Measurements from ENCODE around the gene RTN4R. TPM values are rescaled to one million over a fixed set of nuclear protein-coding genes. Genes with fewer than 3 reads are reported as not detected.

RTN4R gene
- total and polyA plus RNA-seq, 2 of the 13 experiments (the other 11 are each of a cell fraction or from before 2014, with no cell fraction given): 0.22 to 0.77 TPM

DNA sequence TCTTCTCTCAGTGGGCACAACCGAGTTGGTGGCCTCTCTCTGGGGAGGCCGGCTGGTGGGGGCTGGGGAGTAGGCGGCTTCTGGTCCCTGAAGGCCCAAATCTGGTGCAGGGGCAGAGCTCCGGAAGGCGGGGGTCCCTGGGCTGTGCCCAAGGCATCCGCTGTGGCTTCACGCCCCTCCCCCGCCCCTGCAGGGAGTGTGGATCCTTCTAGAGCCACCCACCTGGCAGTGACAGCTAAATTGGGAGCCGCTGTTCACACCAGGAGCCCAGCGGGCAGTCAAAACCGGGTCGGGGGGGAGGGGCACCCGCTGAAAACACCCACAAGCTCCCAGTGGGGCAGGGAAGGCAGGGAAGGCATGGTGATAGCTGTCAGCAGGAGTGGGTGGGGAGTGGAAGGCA is 4.6 kb upstream of the RTN4R start:
- ChIA-PET CTCF (ENCODE audit: low intra/inter-chr PET ratio, low total read pairs) (no interaction called here), POLR2A (no interaction called here)
- BruUV-seq (replicated peaks): no TSS peak
- H4K20me1 ChIP-seq (ENCODE audit: insufficient read depth, low read length): no peaks in the 10 kb centered on the region
- intact Hi-C loops (cut with micrococcal nuclease; ENCODE audit: unreplicated experiment) (no loop called here), in situ Hi-C loops (cut with HindIII; ENCODE audit: extremely low pct_ligation_motif_present, low pct_unique_long_range_greater_than_20kb) (no loop called here)
- no CpG with 5 or more reads among the region's 13 CpGs for WGBS (ENCODE audit: low lambda C conversion rate)
- H3K36me3 ChIP-seq (replicated peaks in 1 of 2; ENCODE audit: control insufficient read depth in 1 of 2, insufficient read depth in 2 of 2, low read length in 2 of 2): no peaks in the 10 kb centered on the region
- ATAC-seq (no peak), FAIRE-seq (no peak), DNase-seq (ENCODE audit: low spot score) (no peak)
- no peak overlapping the region for H3K4me3 ChIP-seq (replicated peaks in 1 of 3; ENCODE audit: insufficient read depth in 1 of 3, low read depth in 2 of 3, low read length in 3 of 3)
- TF ChIP-seq, protein P1, sequence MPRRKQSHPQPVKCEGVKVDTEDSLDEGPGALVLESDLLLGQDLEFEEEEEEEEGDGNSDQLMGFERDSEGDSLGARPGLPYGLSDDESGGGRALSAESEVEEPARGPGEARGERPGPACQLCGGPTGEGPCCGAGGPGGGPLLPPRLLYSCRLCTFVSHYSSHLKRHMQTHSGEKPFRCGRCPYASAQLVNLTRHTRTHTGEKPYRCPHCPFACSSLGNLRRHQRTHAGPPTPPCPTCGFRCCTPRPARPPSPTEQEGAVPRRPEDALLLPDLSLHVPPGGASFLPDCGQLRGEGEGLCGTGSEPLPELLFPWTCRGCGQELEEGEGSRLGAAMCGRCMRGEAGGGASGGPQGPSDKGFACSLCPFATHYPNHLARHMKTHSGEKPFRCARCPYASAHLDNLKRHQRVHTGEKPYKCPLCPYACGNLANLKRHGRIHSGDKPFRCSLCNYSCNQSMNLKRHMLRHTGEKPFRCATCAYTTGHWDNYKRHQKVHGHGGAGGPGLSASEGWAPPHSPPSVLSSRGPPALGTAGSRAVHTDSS (CRISPR knock-in tag; conservative IDR thresholded peaks at IDR 0.05): no peak
- TF ChIP-seq GZF1 (CRISPR knock-in tag; IDR thresholded peaks at IDR 0.05): no peak
- TF ChIP-seq KDM2A (CRISPR knock-in tag; IDR thresholded peaks at IDR 0.05; ENCODE audit: borderline replicate concordance, low read depth): no peak
- TF ChIP-seq RAD21 (CRISPR knock-in tag; IDR thresholded peaks at IDR 0.05): no peak
- TF ChIP-seq, protein P2, sequence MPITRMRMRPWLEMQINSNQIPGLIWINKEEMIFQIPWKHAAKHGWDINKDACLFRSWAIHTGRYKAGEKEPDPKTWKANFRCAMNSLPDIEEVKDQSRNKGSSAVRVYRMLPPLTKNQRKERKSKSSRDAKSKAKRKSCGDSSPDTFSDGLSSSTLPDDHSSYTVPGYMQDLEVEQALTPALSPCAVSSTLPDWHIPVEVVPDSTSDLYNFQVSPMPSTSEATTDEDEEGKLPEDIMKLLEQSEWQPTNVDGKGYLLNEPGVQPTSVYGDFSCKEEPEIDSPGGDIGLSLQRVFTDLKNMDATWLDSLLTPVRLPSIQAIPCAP (CRISPR knock-in tag; IDR thresholded peaks at IDR 0.05; ENCODE audit: low read depth): no peak
- no peak for TF ChIP-seq CAMTA2 (CRISPR knock-in tag; IDR thresholded peaks at IDR 0.05; ENCODE audit: borderline replicate concordance)
- no peak for TF ChIP-seq ZFP1 (CRISPR knock-in tag; IDR thresholded peaks at IDR 0.05)
- TF ChIP-seq, protein P3, sequence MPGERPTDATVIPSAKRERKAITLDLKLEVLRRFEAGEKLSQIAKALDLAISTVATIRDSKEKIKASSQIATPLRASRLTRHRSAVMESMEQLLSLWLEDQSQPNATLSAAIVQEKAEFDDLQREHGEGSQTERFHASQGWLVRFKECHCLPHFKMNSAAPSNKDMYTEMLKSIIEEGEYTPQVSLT (CRISPR knock-in tag; IDR thresholded peaks at IDR 0.05; ENCODE audit: borderline replicate concordance, low read depth): no peak
- TF ChIP-seq, protein P4, sequence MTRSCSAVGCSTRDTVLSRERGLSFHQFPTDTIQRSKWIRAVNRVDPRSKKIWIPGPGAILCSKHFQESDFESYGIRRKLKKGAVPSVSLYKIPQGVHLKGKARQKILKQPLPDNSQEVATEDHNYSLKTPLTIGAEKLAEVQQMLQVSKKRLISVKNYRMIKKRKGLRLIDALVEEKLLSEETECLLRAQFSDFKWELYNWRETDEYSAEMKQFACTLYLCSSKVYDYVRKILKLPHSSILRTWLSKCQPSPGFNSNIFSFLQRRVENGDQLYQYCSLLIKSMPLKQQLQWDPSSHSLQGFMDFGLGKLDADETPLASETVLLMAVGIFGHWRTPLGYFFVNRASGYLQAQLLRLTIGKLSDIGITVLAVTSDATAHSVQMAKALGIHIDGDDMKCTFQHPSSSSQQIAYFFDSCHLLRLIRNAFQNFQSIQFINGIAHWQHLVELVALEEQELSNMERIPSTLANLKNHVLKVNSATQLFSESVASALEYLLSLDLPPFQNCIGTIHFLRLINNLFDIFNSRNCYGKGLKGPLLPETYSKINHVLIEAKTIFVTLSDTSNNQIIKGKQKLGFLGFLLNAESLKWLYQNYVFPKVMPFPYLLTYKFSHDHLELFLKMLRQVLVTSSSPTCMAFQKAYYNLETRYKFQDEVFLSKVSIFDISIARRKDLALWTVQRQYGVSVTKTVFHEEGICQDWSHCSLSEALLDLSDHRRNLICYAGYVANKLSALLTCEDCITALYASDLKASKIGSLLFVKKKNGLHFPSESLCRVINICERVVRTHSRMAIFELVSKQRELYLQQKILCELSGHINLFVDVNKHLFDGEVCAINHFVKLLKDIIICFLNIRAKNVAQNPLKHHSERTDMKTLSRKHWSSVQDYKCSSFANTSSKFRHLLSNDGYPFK (CRISPR knock-in tag; IDR thresholded peaks at IDR 0.05; ENCODE audit: borderline replicate concordance): no peak
- no peak for TF ChIP-seq ZNF577 (CRISPR knock-in tag; IDR thresholded peaks at IDR 0.05; ENCODE audit: borderline replicate concordance, low read depth)
- TF ChIP-seq, protein P5, sequence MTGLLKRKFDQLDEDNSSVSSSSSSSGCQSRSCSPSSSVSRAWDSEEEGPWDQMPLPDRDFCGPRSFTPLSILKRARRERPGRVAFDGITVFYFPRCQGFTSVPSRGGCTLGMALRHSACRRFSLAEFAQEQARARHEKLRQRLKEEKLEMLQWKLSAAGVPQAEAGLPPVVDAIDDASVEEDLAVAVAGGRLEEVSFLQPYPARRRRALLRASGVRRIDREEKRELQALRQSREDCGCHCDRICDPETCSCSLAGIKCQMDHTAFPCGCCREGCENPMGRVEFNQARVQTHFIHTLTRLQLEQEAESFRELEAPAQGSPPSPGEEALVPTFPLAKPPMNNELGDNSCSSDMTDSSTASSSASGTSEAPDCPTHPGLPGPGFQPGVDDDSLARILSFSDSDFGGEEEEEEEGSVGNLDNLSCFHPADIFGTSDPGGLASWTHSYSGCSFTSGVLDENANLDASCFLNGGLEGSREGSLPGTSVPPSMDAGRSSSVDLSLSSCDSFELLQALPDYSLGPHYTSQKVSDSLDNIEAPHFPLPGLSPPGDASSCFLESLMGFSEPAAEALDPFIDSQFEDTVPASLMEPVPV (CRISPR knock-in tag; IDR thresholded peaks at IDR 0.05): no peak
- TF ChIP-seq ZNF10 (CRISPR knock-in tag; IDR thresholded peaks at IDR 0.05; ENCODE audit: borderline replicate concordance, low read depth): no peak
- TF ChIP-seq ZNF7 (CRISPR knock-in tag; IDR thresholded peaks at IDR 0.05): no peak
- no peak for TF ChIP-seq ZNF570 (CRISPR knock-in tag; IDR thresholded peaks at IDR 0.05; ENCODE audit: borderline replicate concordance)
- no peak for TF ChIP-seq SALL1 (CRISPR knock-in tag; IDR thresholded peaks at IDR 0.05)
- no peaks in the 10 kb centered on the region for H3K4me1 ChIP-seq (ENCODE audit: insufficient read depth, low read length)
- peaks cover 8 to 50% of the 10 kb centered on the region in 2 experiments for H3K27me3 ChIP-seq (ENCODE audit: control insufficient read depth in 1 of 2, insufficient read depth in 2 of 2, low read length in 2 of 2)
- no peak overlapping the region for H3K9ac ChIP-seq (ENCODE audit: insufficient read depth, low read depth, low read length)
- no peaks in the 10 kb centered on the region for H3K79me2 ChIP-seq (ENCODE audit: insufficient read depth, low read length)
- no peak overlapping the region for H3K27ac ChIP-seq (ENCODE audit: extremely low read length, insufficient read depth, low read length)
- H3K9me3 ChIP-seq (ENCODE audit: low read length): no peaks in the 10 kb centered on the region
- H3K4me2 ChIP-seq (ENCODE audit: low read depth, low read length): no peak overlapping the region
- H2AFZ ChIP-seq (ENCODE audit: low read length): no peak overlapping the region

Data from HepG2 (cell line).